SH-SY5Y (cell line): Measurements from ENCODE around the gene PPAT.

ENCODE experiments used
- GATA2 ChIP-seq: IDR thresholded peaks from 2 replicates; pipeline ENCODE4 v1.6.1; 2011; ENCODE audit warnings: mild to moderate bottlenecking, low read depth, low read length
- GATA3 ChIP-seq: IDR thresholded peaks from 2 replicates; pipeline ENCODE4 v1.6.1; 2011; ENCODE audit warnings: low read depth, mild to moderate bottlenecking, low read length, moderate library complexity

GRCh38 chr4:56374956-56375355, 60.5 kb downstream of the PPAT start:
- TF ChIP-seq GATA2 (no peak), GATA3 (no peak)
